Measurements from ENCODE around the gene LCE5A.

Gene LCE5A

GRCh38 chr1:152501704-152502103 is 8.9 kb upstream of the LCE5A start:
- ChIA-PET CTCF (no interaction called here), POLR2A (no interaction called here)
- no peak for DNase-seq (ENCODE audit: extremely low spot score)
- TF ChIP-seq, protein P1, sequence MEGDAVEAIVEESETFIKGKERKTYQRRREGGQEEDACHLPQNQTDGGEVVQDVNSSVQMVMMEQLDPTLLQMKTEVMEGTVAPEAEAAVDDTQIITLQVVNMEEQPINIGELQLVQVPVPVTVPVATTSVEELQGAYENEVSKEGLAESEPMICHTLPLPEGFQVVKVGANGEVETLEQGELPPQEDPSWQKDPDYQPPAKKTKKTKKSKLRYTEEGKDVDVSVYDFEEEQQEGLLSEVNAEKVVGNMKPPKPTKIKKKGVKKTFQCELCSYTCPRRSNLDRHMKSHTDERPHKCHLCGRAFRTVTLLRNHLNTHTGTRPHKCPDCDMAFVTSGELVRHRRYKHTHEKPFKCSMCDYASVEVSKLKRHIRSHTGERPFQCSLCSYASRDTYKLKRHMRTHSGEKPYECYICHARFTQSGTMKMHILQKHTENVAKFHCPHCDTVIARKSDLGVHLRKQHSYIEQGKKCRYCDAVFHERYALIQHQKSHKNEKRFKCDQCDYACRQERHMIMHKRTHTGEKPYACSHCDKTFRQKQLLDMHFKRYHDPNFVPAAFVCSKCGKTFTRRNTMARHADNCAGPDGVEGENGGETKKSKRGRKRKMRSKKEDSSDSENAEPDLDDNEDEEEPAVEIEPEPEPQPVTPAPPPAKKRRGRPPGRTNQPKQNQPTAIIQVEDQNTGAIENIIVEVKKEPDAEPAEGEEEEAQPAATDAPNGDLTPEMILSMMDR (IDR thresholded peaks at IDR 0.05; ENCODE audit: control extremely low read depth, extremely low read depth, low read depth, missing control alignments): no peak

- no peak for DNase-seq (ENCODE audit: extremely low spot score)
- ChIA-PET CTCF (interaction anchor here (1.1 to 1.4 kb wide), 2 partner anchors 10 to 29 kb away, joined by 3 to 4 read pairs; no protein-coding TSS in a partner anchor), POLR2A (no interaction called here)
- TF ChIP-seq, protein P1 (IDR thresholded peaks at IDR 0.05; ENCODE audit: control extremely low read depth, extremely low read depth, low read depth, missing control alignments): no peak
These were observed 8.0 kb upstream of the LCE5A start for GRCh38 chr1:152502496-152503180.

GRCh38 chr1:152505083-152505482 is 5.5 kb upstream of the LCE5A start:
- ChIA-PET CTCF (interaction anchor here (1.1 to 1.2 kb wide), 2 partner anchors 9 to 18 kb away, joined by 4 to 5 read pairs; no protein-coding TSS in a partner anchor), POLR2A (no interaction called here)
- DNase-seq (ENCODE audit: extremely low spot score): no peak
- TF ChIP-seq, protein P1 (IDR thresholded peaks at IDR 0.05; ENCODE audit: control extremely low read depth, extremely low read depth, low read depth, missing control alignments): no peak

- no peak for DNase-seq (ENCODE audit: extremely low spot score)
- POLR2A ChIA-PET: no interaction called here
- CTCF ChIA-PET: no interaction called here
- TF ChIP-seq, protein P1 (IDR thresholded peaks at IDR 0.05; ENCODE audit: control extremely low read depth, extremely low read depth, low read depth, missing control alignments): no peak
These were observed 3.6 kb upstream of the LCE5A start for GRCh38 chr1:152506899-152507498.

- POLR2A ChIA-PET: no interaction called here
- CTCF ChIA-PET: interaction anchor here (1.0 to 2.6 kb wide), 3 partner anchors 12 to 53 kb away, joined by 3 to 10 read pairs (median 3); no protein-coding TSS in a partner anchor
- TF ChIP-seq, protein P1 (IDR thresholded peaks at IDR 0.05; ENCODE audit: control extremely low read depth, extremely low read depth, low read depth, missing control alignments): no peak
- DNase-seq (ENCODE audit: extremely low spot score): no peak
These were observed 993 bp downstream of the LCE5A start for GRCh38 chr1:152511596-152511995.

DNA sequence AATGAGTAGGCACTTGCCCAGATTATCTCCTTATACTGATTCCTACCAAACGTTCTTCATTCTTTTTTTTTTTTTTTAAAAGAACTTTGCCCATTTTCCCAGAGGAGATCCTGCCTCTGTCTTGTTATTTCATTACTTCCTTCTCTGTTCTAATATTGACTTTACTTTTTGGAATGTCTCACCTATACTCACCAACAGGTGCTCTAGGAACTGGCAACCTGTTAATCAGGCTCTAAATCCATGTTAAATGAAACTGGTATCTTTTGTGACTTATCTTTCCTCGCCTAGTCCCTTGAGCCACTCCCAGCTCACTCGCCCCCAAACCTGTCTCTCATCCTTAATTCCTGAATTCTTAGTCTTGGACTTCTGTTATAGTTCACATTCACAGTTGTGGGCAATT is 2.5 kb downstream of the LCE5A start:
- ChIA-PET CTCF (interaction anchor here (2.6 kb wide), 1 partner anchor 13 kb away, joined by 10 read pairs; no protein-coding TSS in a partner anchor), POLR2A (no interaction called here)
- no peak for DNase-seq (ENCODE audit: extremely low spot score)
- TF ChIP-seq, protein P1 (IDR thresholded peaks at IDR 0.05; ENCODE audit: control extremely low read depth, extremely low read depth, low read depth, missing control alignments): no peak

Data from GM10248 (cell line).